Esophagus muscularis mucosa (tissue), 4 donors: Measurements from ENCODE around the gene PPIG.

Experiments used
- CTCF ChIP-seq, 3 experiments: fragments of 200-600 bp in 2 of 3; fragments of 450-650 bp in 1 of 3; sonication (generic) in 2 of 3; IDR thresholded peaks; one replicate each; pipeline ENCODE4 v1.5.1; 2017 to 2019; ENCODE audit warnings: antibody characterized with exemption in 3 of 3, mild to moderate bottlenecking in 2 of 3, moderate library complexity in 1 of 3
- EP300 ChIP-seq: sonication (generic); formaldehyde crosslinking; IDR thresholded peaks from one replicate; pipeline ENCODE4 v1.6.1; 2017; ENCODE audit warnings: antibody characterized with exemption
- POLR2A ChIP-seq: fragments of 450-650 bp; IDR thresholded peaks from one replicate; pipeline ENCODE4 v1.6.1; 2017; ENCODE audit warnings: antibody characterized with exemption, moderate library complexity, mild to moderate bottlenecking, low read depth
- POLR2AphosphoS5 ChIP-seq, 2 donors: sonication (generic); formaldehyde crosslinking; IDR thresholded peaks; one replicate each; pipeline ENCODE4 v1.6.1; 2017; ENCODE audit warnings: antibody characterized with exemption in 2 of 2

GRCh38 chr2:169571571-169571970 is 12.6 kb upstream of the PPIG start:
- no peak for TF ChIP-seq POLR2AphosphoS5 (IDR thresholded peaks at IDR 0.05)
- TF ChIP-seq CTCF (IDR thresholded peaks at IDR 0.05): no peak
- TF ChIP-seq EP300: no peak
- no peak for TF ChIP-seq POLR2A
